Activated CD4-positive, alpha-beta T cell treated with anti-CD3 and anti-CD28 coated beads for 1 hour (primary cell): ENCODE measurements around the gene SLC27A6.
"Not testable (repeated sequence)": the region's sequence is repeated elsewhere in the genome, so short reads cannot be mapped to it uniquely, and the experiment has no call there.

ENCODE experiments used
- DNase-seq: peaks from one replicate; pipeline ENCODE4 v3.0.0-alpha.2; 2020

Gene SLC27A6, protein sequence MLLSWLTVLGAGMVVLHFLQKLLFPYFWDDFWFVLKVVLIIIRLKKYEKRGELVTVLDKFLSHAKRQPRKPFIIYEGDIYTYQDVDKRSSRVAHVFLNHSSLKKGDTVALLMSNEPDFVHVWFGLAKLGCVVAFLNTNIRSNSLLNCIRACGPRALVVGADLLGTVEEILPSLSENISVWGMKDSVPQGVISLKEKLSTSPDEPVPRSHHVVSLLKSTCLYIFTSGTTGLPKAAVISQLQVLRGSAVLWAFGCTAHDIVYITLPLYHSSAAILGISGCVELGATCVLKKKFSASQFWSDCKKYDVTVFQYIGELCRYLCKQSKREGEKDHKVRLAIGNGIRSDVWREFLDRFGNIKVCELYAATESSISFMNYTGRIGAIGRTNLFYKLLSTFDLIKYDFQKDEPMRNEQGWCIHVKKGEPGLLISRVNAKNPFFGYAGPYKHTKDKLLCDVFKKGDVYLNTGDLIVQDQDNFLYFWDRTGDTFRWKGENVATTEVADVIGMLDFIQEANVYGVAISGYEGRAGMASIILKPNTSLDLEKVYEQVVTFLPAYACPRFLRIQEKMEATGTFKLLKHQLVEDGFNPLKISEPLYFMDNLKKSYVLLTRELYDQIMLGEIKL

DNA sequence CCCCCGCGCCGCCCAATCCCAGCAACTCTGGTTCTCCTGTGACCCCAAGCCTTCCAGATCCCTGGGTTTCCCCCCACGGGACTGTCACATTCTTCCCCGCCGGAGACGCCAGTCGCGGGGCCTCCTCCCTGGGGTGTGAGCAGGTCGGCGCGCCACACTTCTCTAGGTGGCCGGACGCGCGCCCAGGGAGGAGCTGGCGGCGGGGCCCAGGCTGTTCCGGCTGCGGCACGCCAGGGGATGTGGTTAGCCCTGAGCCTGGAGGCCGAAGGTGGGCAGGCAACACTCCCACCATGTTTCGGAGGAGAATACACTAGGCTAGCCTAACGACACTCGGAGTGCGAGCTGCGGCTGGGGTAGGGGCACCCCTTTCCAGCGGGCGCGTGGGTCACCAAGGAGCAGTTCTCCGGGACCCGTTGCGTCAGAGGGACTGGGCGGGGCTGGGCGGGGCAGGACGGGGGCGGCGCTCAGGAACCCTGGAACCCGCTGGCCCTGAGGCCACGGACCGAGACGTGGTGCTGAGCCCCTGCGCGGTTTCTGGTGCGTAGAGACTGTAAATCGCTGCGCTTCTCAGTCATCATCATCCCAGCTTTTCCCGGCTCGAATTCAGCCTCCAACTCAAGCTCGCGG lies at the start of gene SLC27A6:
Gene SLC27A6 (plus strand): TSS at position 478 of the 627 bp plus-strand sequence. CDS start 650 bp downstream, outside the sequence.
- no peak for DNase-seq

DNA sequence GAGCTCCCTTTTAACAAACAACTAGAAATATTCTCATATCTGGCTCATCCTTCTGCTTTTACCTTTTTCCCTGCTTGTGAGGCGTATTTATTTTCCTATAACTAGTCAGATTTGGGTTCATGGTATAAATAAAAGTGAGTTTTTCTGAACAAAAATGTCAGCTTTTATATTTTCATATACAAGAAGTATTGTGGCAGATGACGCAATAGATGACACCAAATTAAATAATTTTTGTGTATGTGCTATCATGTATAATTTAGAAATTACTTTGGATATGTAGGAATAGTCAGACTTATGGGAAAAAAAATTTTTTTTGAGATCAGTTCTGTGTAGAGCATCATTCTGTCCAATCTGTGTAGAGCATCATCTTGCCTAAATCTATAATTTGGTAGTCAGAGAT lies 45.7 kb upstream of the SLC27A6 start:
- DNase-seq, result no peak

GRCh38 chr5:128920345-128921215 lies 44.7 kb upstream of the SLC27A6 start:
- no peak for DNase-seq

- no peak for DNase-seq
Observed at GRCh38 chr5:128924299-128924698, 41.0 kb upstream of the SLC27A6 start.

DNA sequence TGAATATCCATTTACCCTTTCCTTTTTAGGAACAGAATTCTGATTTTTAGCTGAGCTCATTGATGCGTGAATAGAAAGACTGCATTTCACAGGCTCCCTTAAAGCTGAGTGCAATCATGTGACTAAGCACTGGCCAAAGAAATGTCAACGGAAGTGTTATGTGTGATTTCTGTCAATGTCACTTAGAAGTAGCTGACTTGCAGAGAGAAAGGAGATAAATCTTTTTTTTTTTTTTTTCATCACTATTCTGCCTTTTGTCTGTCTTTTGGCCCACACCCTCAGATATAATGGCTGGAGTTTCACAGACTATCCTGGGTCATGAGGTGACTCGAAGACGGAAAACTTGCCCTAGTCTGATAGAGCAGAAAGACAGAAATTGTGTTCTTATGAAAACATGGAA lies 39.3 kb upstream of the SLC27A6 start:
- no peak for DNase-seq

GRCh38 chr5:128927644-128928043 lies 37.6 kb upstream of the SLC27A6 start:
- DNase-seq, result no peak

DNA sequence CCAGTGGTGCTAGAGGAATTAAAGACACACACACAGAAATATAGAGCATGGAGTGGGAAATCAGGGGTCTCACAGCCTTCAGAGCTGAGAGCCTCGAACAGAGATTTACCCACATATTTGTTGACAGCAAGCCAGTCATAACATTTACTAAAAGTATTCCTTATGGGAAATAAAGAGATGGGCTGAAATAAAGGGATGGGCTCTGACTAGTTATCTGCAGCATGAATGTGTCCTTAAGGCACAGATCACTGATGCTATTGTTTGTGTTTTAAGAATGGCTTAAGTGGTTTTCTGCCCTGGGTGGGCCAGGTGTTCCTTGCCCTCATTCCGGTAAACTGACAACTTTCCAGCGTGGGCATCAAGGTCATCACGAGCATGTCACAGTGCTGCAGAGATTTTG lies 33.1 kb upstream of the SLC27A6 start:
- DNase-seq, result not testable (repeated sequence)

- DNase-seq, result not testable (repeated sequence)
Observed at GRCh38 chr5:128943100-128943499, 22.2 kb upstream of the SLC27A6 start.

- no peak for DNase-seq
Observed at GRCh38 chr5:128949847-128950546, 15.3 kb upstream of the SLC27A6 start.

- not testable (repeated sequence) for DNase-seq
Observed at GRCh38 chr5:128951301-128951700, 14.0 kb upstream of the SLC27A6 start.

GRCh38 chr5:128956164-128956563 lies 9.1 kb upstream of the SLC27A6 start:
- no peak for DNase-seq

GRCh38 chr5:128962211-128962610 lies 3.1 kb upstream of the SLC27A6 start:
- no peak for DNase-seq

DNA sequence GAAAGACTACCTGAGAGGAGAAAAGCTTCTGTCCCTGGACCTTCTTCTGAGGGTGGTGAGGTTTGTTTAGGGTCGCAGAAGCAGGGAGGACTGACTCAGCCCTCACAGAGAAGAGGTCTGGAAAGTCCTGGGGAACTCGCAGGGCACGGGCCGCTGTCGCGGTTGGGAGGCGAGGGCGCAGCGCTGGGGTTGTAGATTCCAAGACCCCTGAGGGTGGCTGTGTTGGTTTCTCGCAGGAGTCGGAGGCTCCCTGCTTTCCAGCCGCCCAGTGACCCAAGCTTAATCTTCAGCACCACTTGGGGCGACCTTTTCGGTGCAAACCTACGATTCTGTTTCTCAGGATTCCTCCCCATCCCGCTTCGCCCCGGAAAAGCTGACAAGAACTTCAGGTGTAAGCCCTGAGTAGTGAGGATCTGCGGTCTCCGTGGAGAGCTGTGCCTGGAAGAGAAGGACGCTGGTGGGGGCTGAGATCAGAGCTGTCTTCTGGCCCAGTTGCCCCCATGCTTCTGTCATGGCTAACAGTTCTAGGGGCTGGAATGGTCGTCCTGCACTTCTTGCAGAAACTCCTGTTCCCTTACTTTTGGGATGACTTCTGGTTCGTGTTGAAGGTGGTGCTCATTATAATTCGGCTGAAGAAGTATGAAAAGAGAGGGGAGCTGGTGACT lies 482 bp downstream of the SLC27A6 start:
- DNase-seq, result no peak

GRCh38 chr5:128966375-128966774 lies 1.1 kb downstream of the SLC27A6 start:
- DNase-seq, result no peak

DNA sequence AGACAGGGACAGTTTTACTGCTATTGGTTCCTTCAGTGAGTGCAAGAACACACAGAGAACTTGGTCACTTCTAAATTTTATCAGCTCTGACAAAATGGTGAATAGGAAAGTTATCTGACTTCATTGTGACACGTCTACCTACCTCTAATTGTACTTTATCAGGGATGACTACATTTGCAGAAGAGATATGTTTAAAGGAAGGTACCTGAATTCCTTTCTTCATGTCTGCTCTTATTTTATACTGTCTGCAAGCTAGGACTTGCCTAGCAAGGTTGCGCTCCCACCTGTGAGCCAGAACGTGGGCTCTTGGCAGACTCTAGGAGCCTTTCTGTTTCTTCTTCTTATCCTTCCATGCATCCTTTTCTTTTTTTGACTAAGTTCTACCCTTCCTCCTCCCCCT lies 1.6 kb downstream of the SLC27A6 start:
- DNase-seq, result no peak

- DNase-seq, result no peak
Observed at GRCh38 chr5:128973244-128973643, 8.0 kb downstream of the SLC27A6 start.

DNA sequence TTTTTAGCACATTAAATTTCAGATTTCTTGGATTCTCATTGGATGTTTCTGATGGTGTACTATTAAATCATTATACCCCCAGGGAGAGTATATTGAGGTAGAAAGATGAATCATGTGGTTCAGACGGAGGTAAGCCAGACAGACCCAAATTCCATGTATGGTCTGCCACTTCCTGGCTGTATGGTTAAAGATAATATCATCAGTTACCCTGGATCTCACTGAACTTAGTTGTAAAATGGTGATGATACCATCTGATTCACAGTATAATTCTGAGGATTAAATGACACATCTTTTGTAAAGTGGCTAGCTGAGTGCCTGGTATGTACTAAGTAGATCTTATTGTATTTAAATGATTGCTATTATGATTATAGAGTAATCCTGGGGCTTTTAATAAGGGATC lies 9.3 kb downstream of the SLC27A6 start:
- no peak for DNase-seq

DNA sequence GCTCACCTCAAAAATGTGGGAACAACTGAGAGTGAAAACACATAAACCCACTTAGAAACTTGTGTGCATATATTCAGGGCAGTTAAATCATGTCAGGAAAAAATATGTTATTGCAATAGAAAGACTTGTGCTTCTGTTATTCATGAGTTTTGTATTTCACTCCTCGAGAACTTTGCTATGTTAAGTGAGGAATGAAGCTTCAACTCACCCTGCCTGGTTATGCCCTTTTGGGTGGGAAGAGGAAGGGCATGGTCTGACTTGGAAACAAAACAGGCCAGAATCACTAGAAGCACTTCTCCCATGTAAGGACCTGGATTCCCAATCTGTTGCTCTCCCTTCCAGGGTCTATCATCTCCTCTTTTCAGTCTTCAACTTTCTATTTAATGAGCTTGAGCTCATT lies 14.5 kb downstream of the SLC27A6 start:
- no peak for DNase-seq

DNA sequence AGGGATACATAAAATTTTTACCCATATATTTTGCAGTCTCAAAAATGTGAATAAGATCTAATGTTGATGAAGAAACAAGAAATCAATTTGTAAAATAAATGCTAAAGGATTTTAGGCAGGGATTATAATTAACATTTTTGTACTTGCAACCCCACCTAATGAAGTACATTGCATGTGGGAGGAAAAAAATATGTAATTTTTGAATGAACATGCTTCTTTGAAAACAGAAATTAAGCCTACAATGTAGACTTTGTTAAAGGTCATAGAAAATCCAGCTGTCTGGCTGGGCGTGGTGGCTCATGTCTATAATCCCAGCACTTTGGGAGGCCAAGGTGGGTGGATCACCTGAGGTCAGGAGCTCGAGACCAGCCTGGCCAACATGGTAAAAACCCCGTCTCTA lies 15.6 kb downstream of the SLC27A6 start:
- DNase-seq, result no peak

- DNase-seq, result no peak
Observed at GRCh38 chr5:128984480-128984879, 19.2 kb downstream of the SLC27A6 start.

DNA sequence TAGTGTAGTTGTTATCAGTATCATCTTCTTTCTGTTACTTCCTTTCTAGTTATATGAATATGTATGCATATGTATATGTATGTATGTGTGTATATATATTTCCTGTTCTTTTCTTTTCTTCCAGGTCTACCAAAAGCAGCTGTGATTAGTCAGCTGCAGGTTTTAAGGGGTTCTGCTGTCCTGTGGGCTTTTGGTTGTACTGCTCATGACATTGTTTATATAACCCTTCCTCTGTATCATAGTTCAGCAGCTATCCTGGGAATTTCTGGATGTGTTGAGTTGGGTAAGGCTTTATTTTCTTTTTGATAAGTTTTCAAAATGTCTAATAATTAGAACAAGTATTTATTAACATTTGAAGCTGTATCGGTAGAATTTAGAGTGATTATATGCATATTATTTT lies 23.2 kb downstream of the SLC27A6 start:
- no peak for DNase-seq
